CD14-positive monocyte (primary cell): ENCODE results near the gene AXL. TPM values are rescaled to one million over a fixed set of nuclear protein-coding genes. Genes with fewer than 3 reads are reported as not detected.

Experiments used
- DNase-seq, 3 donors: peaks; one replicate each; pipeline ENCODE4 v3.0.0-alpha.2; 2011 to 2022
- H2AFZ ChIP-seq: 2 replicates; pipeline ENCODE4 v1.6.0; 2012; ENCODE audit warnings: mild to moderate bottlenecking, low read depth, low read length, inconsistent platforms; ENCODE audit not compliant: insufficient read depth, poor library complexity, severe bottlenecking
- H3K27ac ChIP-seq, 2 donors: 1 replicate in 1 of 2; 2 replicates in 1 of 2; pipeline ENCODE4 v1.5.1; 2012 to 2013; ENCODE audit warnings: low read length in 2 of 2, control low read depth in 1 of 2, inconsistent platforms in 1 of 2, low read depth in 1 of 2, mild to moderate bottlenecking in 1 of 2
- H3K27me3 ChIP-seq, 2 donors: one replicate each; pipeline versions ENCODE4 v1.6.0 to v1.6.1; 2011 to 2013; ENCODE audit warnings: low read length in 2 of 2; ENCODE audit not compliant: control insufficient read depth in 2 of 2, insufficient read depth in 2 of 2
- H3K36me3 ChIP-seq, 2 donors: replicated peaks in 1 of 2; 1 replicate in 1 of 2; 2 replicates in 1 of 2; pipeline versions ENCODE4 v1.5.1 to v1.6.1; 2012 to 2013; ENCODE audit warnings: low read length in 2 of 2, control low read depth in 1 of 2, inconsistent platforms in 1 of 2, mild to moderate bottlenecking in 1 of 2; ENCODE audit not compliant: insufficient read depth in 2 of 2, control insufficient read depth in 1 of 2
- H3K4me1 ChIP-seq, 2 donors: 1 replicate in 1 of 2; 2 replicates in 1 of 2; pipeline versions ENCODE4 v1.5.1 to v1.6.1; 2012 to 2013; ENCODE audit warnings: low read length in 2 of 2, control low read depth in 1 of 2, inconsistent platforms in 1 of 2, mild to moderate bottlenecking in 1 of 2, moderate library complexity in 1 of 2; ENCODE audit not compliant: insufficient read depth in 2 of 2, control insufficient read depth in 1 of 2
- H3K4me2 ChIP-seq: replicated peaks from 2 replicates; pipeline ENCODE3; 2012; ENCODE audit warnings: low read length, moderate library complexity, mild to moderate bottlenecking; ENCODE audit not compliant: poor library complexity, severe bottlenecking; ENCODE audit errors: extremely low read depth
- H3K4me3 ChIP-seq, 3 experiments: fragments of 200-600 bp in 1 of 3; sonication (generic) in 1 of 3; replicated peaks in 1 of 3; 1 replicate in 2 of 3; 2 replicates in 1 of 3; pipeline ENCODE4 v1.5.1; 2011 to 2013; ENCODE audit warnings: low read length in 3 of 3, mild to moderate bottlenecking in 3 of 3, control low read depth in 2 of 3, low read depth in 2 of 3, inconsistent platforms in 1 of 3, moderate library complexity in 1 of 3
- H3K79me2 ChIP-seq: 2 replicates; pipeline ENCODE4 v1.6.0; 2012; ENCODE audit warnings: mild to moderate bottlenecking, control low read depth, inconsistent platforms, low read length, moderate library complexity; ENCODE audit not compliant: insufficient read depth
- H3K9ac ChIP-seq: 2 replicates; pipeline ENCODE4 v1.6.0; 2017; ENCODE audit warnings: low read length, mild to moderate bottlenecking; ENCODE audit not compliant: insufficient read depth, poor library complexity, severe bottlenecking
- H3K9me3 ChIP-seq, 2 donors: replicated peaks in 1 of 2; 1 replicate in 1 of 2; 2 replicates in 1 of 2; pipeline versions ENCODE4 v1.5.1 to v1.6.1; 2012 to 2013; ENCODE audit warnings: low read length in 2 of 2, control low read depth in 1 of 2; ENCODE audit not compliant: control insufficient read depth in 1 of 2, insufficient read depth in 1 of 2
- H4K20me1 ChIP-seq: 2 replicates; pipeline ENCODE4 v1.6.0; 2012; ENCODE audit warnings: mild to moderate bottlenecking, low read length, control low read depth, moderate library complexity; ENCODE audit not compliant: insufficient read depth
- H3K27ac Mint-ChIP-seq, 7 donors: one replicate each; pipeline ENCODE4 v1.8.0; 2020; ENCODE audit warnings: mild to moderate bottlenecking in 7 of 7, mixed read lengths in 7 of 7, moderate library complexity in 6 of 7, inconsistent platforms in 2 of 7
- H3K27me3 Mint-ChIP-seq, 3 donors: one replicate each; pipeline ENCODE4 v1.8.0; 2021 to 2022; ENCODE audit warnings: low read depth in 3 of 3, mild to moderate bottlenecking in 3 of 3, mixed read lengths in 3 of 3, moderate library complexity in 3 of 3, inconsistent platforms in 1 of 3
- H3K36me3 Mint-ChIP-seq, 2 donors: one replicate each; pipeline ENCODE4 v1.8.0; 2020; ENCODE audit warnings: mixed read lengths in 2 of 2, inconsistent platforms in 1 of 2, mild to moderate bottlenecking in 1 of 2
- H3K4me1 Mint-ChIP-seq: one replicate; pipeline ENCODE4 v1.8.0; 2020; ENCODE audit warnings: mild to moderate bottlenecking, mixed read lengths
- H3K4me3 Mint-ChIP-seq, 2 donors: one replicate each; pipeline ENCODE4 v1.8.0; 2020; ENCODE audit warnings: mild to moderate bottlenecking in 2 of 2, mixed read lengths in 2 of 2, moderate library complexity in 1 of 2
- H3K9me3 Mint-ChIP-seq, 7 donors: one replicate each; pipeline ENCODE4 v1.8.0; 2020 to 2022; ENCODE audit warnings: mixed read lengths in 7 of 7, mild to moderate bottlenecking in 6 of 7, moderate library complexity in 6 of 7, inconsistent platforms in 2 of 7
- CTCF ChIP-seq: fragments of 200-600 bp; IDR thresholded peaks from one replicate; pipeline ENCODE4 v1.8.0; 2022; ENCODE audit warnings: antibody characterized with exemption, mild to moderate bottlenecking
- WGBS: methylation state at CpG from one replicate; pipeline ENCODE4 v1.1.5; 2013; ENCODE audit warnings: missing lambda C conversion rate; ENCODE audit not compliant: insufficient coverage; 5-methylcytosine and 5-hydroxymethylcytosine counted together
- intact Hi-C, 2 donors: fragments of 100-400 bp; cut with micrococcal nuclease; formaldehyde crosslinking; loops; one replicate each; pipeline versions ENCODE4 v1.15.0 to v1.15.1; 2023
- polyA plus RNA-seq, 3 donors: library from polyadenylated mRNA; depleted of rRNA in 1 of 3; unstranded in 2 of 3; stranded (reverse) in 1 of 3; fragments of 300-500 nt in 2 of 3; fragments of >200 nt in 1 of 3; fragmentation: Illumina TruSeq in 2 of 3; gene quantifications; 1 replicate in 2 of 3; 2 replicates in 1 of 3; pipeline ENCODE4 v1.2.3, GENCODE V29; 2012 to 2021

The AXL gene
- polyA plus RNA-seq, 3 donors: 0.05 to 0.07 TPM; not detected in 1

GRCh38 chr19:41205995-41206394 is 13.0 kb upstream of the AXL start:
- H3K27ac ChIP-seq: no peak overlapping the region
- peaks cover 0 to 6% (median 1%) of the 10 kb centered on the region in 3 donors for H3K27me3 Mint-ChIP-seq
- no peaks in the 10 kb centered on the region for H3K9me3 ChIP-seq
- no peak overlapping the region for H2AFZ ChIP-seq
- intact Hi-C loops: loop anchor here in 1 of 2 donors (5.0 kb wide), 1 partner anchor 101 kb away; no protein-coding TSS in a partner anchor
- H3K4me1 Mint-ChIP-seq: no peaks in the 10 kb centered on the region
- H3K4me3 Mint-ChIP-seq: no peak overlapping the region
- H3K4me3 ChIP-seq: no peak overlapping the region
- no peaks in the 10 kb centered on the region for H4K20me1 ChIP-seq
- H3K36me3 ChIP-seq: peaks cover 30 to 47% of the 10 kb centered on the region in 2 donors
- H3K36me3 Mint-ChIP-seq: peaks cover 37 to 59% of the 10 kb centered on the region in 2 donors
- H3K4me2 ChIP-seq: no peak overlapping the region
- peak overlapping the region in 1 of 7 donors; percentile 46 for H3K27ac Mint-ChIP-seq
- DNase-seq: no peak
- H3K27me3 ChIP-seq: no peaks in the 10 kb centered on the region
- H3K9ac ChIP-seq: no peak overlapping the region
- no peaks in the 10 kb centered on the region for H3K9me3 Mint-ChIP-seq
- H3K79me2 ChIP-seq: no peaks in the 10 kb centered on the region
- 75% methylated on average over 6 of the region's 10 CpGs for WGBS
- TF ChIP-seq CTCF: no peak
- H3K4me1 ChIP-seq: no peaks in the 10 kb centered on the region

- peaks cover 0 to 6% (median 1%) of the 10 kb centered on the region in 3 donors for H3K27me3 Mint-ChIP-seq
- no peaks in the 10 kb centered on the region for H3K9me3 ChIP-seq
- no peak for TF ChIP-seq CTCF
- WGBS: 95% methylated on average over 6 of the region's 9 CpGs
- no peak overlapping the region for H3K4me2 ChIP-seq
- no peak overlapping the region for H3K27ac ChIP-seq
- no peak overlapping the region for H3K27ac Mint-ChIP-seq
- H2AFZ ChIP-seq: no peak overlapping the region
- peaks cover 25 to 43% of the 10 kb centered on the region in 2 donors for H3K36me3 ChIP-seq
- H4K20me1 ChIP-seq: no peaks in the 10 kb centered on the region
- no peaks in the 10 kb centered on the region for H3K79me2 ChIP-seq
- H3K9me3 Mint-ChIP-seq: no peaks in the 10 kb centered on the region
- no peaks in the 10 kb centered on the region for H3K27me3 ChIP-seq
- H3K36me3 Mint-ChIP-seq: peaks cover 34 to 54% of the 10 kb centered on the region in 2 donors
- no peak overlapping the region for H3K9ac ChIP-seq
- H3K4me1 ChIP-seq: no peaks in the 10 kb centered on the region
- H3K4me1 Mint-ChIP-seq: no peaks in the 10 kb centered on the region
- H3K4me3 ChIP-seq: no peak overlapping the region
- H3K4me3 Mint-ChIP-seq: no peak overlapping the region
- intact Hi-C loops: loop anchor here in 1 of 2 donors (5.0 kb wide), 1 partner anchor 101 kb away; no protein-coding TSS in a partner anchor
- no peak for DNase-seq
Measured at GRCh38 chr19:41206456-41206855, 12.6 kb upstream of the AXL start.
